Activated B cell treated with CpG ODN at 0.5 μM for 24 hours (primary cell): ENCODE data around the gene BACE1. TPM values are rescaled to one million over a fixed set of nuclear protein-coding genes. Genes with fewer than 3 reads are reported as not detected.

Source experiments
- ATAC-seq: fragments of 200-7000 bp; cut with Tn5 transposase; one replicate; pipeline ENCODE4 v1.10.0; 2021; ENCODE audit warnings: low read depth, mild to moderate bottlenecking, moderate library complexity
- CTCF ChIA-PET: fragments of 350-600 bp; sonication (Branson Sonifier 250); formaldehyde crosslinking; loops from one replicate; lab custom pipeline; 2021; ENCODE audit warnings: antibody characterized with exemption; lab: Charles Lee
- POLR2A ChIA-PET: fragments of 350-600 bp; sonication (Branson Sonifier 250); formaldehyde crosslinking; loops from one replicate; lab custom pipeline; 2021; ENCODE audit warnings: antibody characterized with exemption; lab: Charles Lee
- DNase-seq: peaks from one replicate; pipeline ENCODE4 v3.0.0; 2022
- H3K27ac Mint-ChIP-seq: one replicate; pipeline ENCODE4 v1.8.0; 2020; ENCODE audit warnings: mixed read lengths
- H3K27me3 Mint-ChIP-seq: one replicate; pipeline ENCODE4 v1.8.0; 2021; ENCODE audit warnings: mixed read lengths
- H3K36me3 Mint-ChIP-seq: one replicate; pipeline ENCODE4 v1.8.0; 2021; ENCODE audit warnings: low read depth, mixed read lengths
- H3K4me1 Mint-ChIP-seq: one replicate; pipeline ENCODE4 v1.8.0; 2021; ENCODE audit warnings: mixed read lengths
- H3K4me3 Mint-ChIP-seq: one replicate; pipeline ENCODE4 v1.8.0; 2020; ENCODE audit warnings: mild to moderate bottlenecking, mixed read lengths
- H3K9me3 Mint-ChIP-seq: one replicate; pipeline ENCODE4 v1.8.0; 2020; ENCODE audit warnings: mixed read lengths
- intact Hi-C: fragments of 100-400 bp; cut with micrococcal nuclease; formaldehyde crosslinking; loops from one replicate; pipeline ENCODE4 v1.15.1; 2024
- total RNA-seq: library from RNA; stranded (reverse); gene quantifications from 2 replicates; pipeline ENCODE4 v1.2.3, GENCODE V29; 2022
- TF ChIP-seq, protein P1 (sequence below): fragments of 200-600 bp; IDR thresholded peaks from one replicate; pipeline ENCODE4 v1.8.0; 2022; ENCODE audit warnings: antibody characterized with exemption, mild to moderate bottlenecking

The BACE1 gene
- total RNA-seq, 1 donor from 2014 or later = not detected

DNA sequence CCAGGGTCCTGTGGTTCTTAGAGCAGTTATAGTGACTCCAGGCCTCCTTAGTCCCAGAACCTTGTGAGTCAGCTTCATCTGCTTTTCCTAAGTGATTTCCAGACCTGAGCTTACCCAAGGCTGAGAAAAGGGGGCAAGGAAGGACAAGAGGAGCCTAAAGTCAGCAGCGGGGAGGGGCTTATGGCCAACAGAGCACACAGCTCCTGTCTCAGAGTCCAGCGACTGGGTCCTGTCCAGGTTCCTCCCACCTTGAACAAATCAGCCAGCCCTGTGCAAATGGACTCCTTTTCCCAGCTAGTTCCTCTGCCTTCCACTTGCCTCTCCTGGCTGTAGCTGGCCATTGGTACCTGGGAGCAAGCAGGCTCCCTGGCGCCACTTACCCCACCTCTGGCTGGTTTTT is 10.9 kb downstream of the BACE1 start:
- ChIA-PET CTCF (no interaction called here), POLR2A (no interaction called here)
- intact Hi-C loops = no loop called here
- peaks cover 7% of the 10 kb centered on the region for H3K27me3 Mint-ChIP-seq
- no peaks in the 10 kb centered on the region for H3K4me1 Mint-ChIP-seq
- H3K27ac Mint-ChIP-seq = no peak overlapping the region
- H3K36me3 Mint-ChIP-seq = no peaks in the 10 kb centered on the region
- H3K9me3 Mint-ChIP-seq = no peaks in the 10 kb centered on the region
- no peak overlapping the region for H3K4me3 Mint-ChIP-seq
- DNase-seq = no peak
- TF ChIP-seq, protein P1, sequence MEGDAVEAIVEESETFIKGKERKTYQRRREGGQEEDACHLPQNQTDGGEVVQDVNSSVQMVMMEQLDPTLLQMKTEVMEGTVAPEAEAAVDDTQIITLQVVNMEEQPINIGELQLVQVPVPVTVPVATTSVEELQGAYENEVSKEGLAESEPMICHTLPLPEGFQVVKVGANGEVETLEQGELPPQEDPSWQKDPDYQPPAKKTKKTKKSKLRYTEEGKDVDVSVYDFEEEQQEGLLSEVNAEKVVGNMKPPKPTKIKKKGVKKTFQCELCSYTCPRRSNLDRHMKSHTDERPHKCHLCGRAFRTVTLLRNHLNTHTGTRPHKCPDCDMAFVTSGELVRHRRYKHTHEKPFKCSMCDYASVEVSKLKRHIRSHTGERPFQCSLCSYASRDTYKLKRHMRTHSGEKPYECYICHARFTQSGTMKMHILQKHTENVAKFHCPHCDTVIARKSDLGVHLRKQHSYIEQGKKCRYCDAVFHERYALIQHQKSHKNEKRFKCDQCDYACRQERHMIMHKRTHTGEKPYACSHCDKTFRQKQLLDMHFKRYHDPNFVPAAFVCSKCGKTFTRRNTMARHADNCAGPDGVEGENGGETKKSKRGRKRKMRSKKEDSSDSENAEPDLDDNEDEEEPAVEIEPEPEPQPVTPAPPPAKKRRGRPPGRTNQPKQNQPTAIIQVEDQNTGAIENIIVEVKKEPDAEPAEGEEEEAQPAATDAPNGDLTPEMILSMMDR = no peak
- ATAC-seq = no peak

DNA sequence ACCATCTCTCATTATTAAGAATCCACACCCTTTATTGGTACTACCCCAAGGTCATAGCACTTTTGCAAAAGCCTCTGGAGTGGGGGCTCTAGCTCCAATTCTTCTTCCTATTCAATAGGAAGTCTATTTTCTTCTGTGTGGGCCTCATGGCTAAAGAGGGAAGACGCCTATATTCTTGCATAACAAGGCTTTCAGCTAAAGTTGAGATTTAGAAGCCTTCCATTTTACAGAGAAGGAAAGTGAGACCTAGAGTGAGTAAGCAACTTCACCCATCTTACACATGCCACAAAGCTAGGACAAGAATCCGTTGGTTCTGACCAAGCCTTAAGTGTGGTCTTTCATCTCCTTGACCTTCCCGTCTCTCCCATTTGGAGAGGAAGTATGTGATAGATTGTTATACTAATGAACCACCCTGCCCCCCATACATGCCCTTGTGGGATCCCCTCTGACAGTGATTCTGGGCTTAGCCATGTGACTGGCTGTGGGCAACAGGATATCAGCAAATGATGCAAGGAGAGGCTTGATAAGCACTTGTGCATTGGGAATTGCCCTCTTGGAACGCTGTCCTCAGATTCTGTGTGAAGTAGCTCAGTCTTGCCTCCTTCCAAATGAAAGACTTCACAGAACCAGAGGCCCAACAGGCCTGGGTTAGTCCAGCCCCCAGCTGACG is 12.3 kb downstream of the BACE1 start:
- ATAC-seq (no peak), DNase-seq (no peak)
- H3K4me1 Mint-ChIP-seq = no peaks in the 10 kb centered on the region
- H3K36me3 Mint-ChIP-seq = no peaks in the 10 kb centered on the region
- H3K27ac Mint-ChIP-seq = no peak overlapping the region
- CTCF ChIA-PET = no interaction called here
- intact Hi-C loops = no loop called here
- peaks cover 7% of the 10 kb centered on the region for H3K27me3 Mint-ChIP-seq
- POLR2A ChIA-PET = no interaction called here
- TF ChIP-seq, protein P1 = no peak
- no peaks in the 10 kb centered on the region for H3K9me3 Mint-ChIP-seq
- no peak overlapping the region for H3K4me3 Mint-ChIP-seq

DNA sequence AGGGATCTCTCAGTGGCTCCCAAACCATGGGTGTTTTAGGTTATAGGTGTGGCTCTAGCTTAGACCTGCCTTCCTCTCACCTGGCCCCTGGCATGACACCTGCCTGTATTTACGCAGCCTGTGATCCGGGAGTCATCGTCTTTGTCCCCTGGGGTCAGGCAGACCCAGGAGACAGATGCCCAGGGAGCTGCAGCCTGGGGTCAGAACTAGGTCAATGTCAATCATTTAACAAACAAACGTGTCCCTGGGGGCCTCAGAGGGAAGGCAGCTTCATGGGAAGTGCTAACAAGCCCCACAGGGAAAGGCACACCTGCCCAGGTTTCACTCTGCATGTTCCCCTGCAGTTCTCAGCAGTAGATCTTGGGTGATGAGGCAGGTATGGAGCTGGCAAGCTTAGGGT is 13.0 kb downstream of the BACE1 start:
- ChIA-PET CTCF (no interaction called here), POLR2A (no interaction called here)
- no peaks in the 10 kb centered on the region for H3K36me3 Mint-ChIP-seq
- intact Hi-C loops = no loop called here
- H3K27me3 Mint-ChIP-seq = peaks cover 5% of the 10 kb centered on the region
- no peak overlapping the region for H3K27ac Mint-ChIP-seq
- DNase-seq = no peak
- ATAC-seq = no peak
- H3K9me3 Mint-ChIP-seq = no peaks in the 10 kb centered on the region
- no peaks in the 10 kb centered on the region for H3K4me1 Mint-ChIP-seq
- TF ChIP-seq, protein P1 = no peak
- no peak overlapping the region for H3K4me3 Mint-ChIP-seq

DNA sequence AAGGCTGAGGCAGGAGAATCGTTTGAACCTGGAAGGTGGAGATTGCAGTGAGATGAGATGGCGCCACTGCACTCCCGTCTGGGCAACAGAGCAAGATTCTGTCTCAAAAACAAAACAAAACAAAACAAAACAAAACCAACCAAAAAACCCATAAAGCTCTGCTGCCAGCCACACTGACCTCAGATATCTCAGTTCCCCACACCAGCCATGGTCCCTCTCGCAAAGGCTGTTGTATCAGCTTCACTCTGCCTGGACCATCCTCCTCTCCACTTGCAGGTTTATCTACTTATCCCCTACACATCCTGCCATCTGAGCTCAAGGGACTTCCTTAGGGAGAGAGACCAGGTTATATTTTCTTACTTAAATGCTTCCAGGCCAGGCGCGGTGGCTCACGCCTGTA is 13.8 kb downstream of the BACE1 start:
- TF ChIP-seq, protein P1 = no peak
- Mint-ChIP-seq H3K27ac (no peak overlapping the region), H3K27me3 (peaks cover 4% of the 10 kb centered on the region), H3K36me3 (no peaks in the 10 kb centered on the region), H3K4me1 (no peaks in the 10 kb centered on the region), H3K4me3 (no peak overlapping the region), H3K9me3 (no peaks in the 10 kb centered on the region)
- no peak for DNase-seq
- intact Hi-C loops = no loop called here
- ChIA-PET POLR2A (no interaction called here), CTCF (no interaction called here)
- ATAC-seq = no peak

DNA sequence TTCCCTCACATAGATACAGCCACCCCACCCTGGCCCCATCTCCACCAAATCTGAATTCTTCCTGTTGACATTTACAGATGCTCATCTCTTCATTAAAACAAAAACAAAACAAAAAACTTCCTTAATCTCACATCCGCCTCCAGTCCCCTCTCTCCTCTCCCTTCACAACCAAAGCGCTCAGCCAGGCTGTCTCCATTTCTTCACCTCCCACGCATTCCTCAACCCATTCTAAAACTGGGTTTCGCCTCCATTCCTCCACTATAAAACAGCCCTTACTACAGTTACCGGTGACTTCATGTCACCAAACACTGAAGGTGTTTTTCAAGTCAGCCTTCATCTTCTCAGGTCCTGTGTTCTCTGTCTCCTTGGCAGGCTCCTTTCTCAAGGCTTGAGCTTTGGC is 15.3 kb downstream of the BACE1 start:
- no peaks in the 10 kb centered on the region for H3K9me3 Mint-ChIP-seq
- ChIA-PET CTCF (no interaction called here), POLR2A (no interaction called here)
- H3K27me3 Mint-ChIP-seq = peaks cover 4% of the 10 kb centered on the region
- H3K27ac Mint-ChIP-seq = no peak overlapping the region
- intact Hi-C loops = no loop called here
- H3K4me3 Mint-ChIP-seq = no peak overlapping the region
- TF ChIP-seq, protein P1 = no peak
- H3K4me1 Mint-ChIP-seq = no peaks in the 10 kb centered on the region
- no peak for DNase-seq
- no peak for ATAC-seq
- H3K36me3 Mint-ChIP-seq = no peaks in the 10 kb centered on the region
